B cell (primary cell): ENCODE data around the gene CAMK1D. TPM values are rescaled to one million over a fixed set of nuclear protein-coding genes. Genes with fewer than 3 reads are reported as not detected.

Experiments
- ATAC-seq: fragments of 200-7000 bp; cut with Tn5 transposase; one replicate; pipeline ENCODE4 v1.10.0; 2021; ENCODE audit warnings: low read depth, mild to moderate bottlenecking, moderate number of reproducible peaks, moderate library complexity
- CTCF ChIA-PET: fragments of 350-600 bp; sonication (Branson Sonifier 250); formaldehyde crosslinking; loops from one replicate; lab custom pipeline; 2021; ENCODE audit warnings: antibody characterized with exemption, inconsistent platforms; lab: Charles Lee
- POLR2A ChIA-PET: fragments of 350-600 bp; sonication (Branson Sonifier 250); formaldehyde crosslinking; loops from one replicate; lab custom pipeline; 2021; ENCODE audit warnings: antibody characterized with exemption; lab: Charles Lee
- DNase-seq: peaks from one replicate; pipeline ENCODE4 v3.0.0; 2013
- H2AFZ ChIP-seq: 2 replicates; pipeline ENCODE4 v1.6.1; 2012; ENCODE audit warnings: mild to moderate bottlenecking, low read depth, low read length; ENCODE audit not compliant: insufficient read depth, poor library complexity, severe bottlenecking
- H3K27ac ChIP-seq, 2 donors: 1 replicate in 1 of 2; 2 replicates in 1 of 2; pipeline ENCODE4 v1.5.1; 2012 to 2013; ENCODE audit warnings: low read length in 2 of 2, mild to moderate bottlenecking in 2 of 2, moderate library complexity in 1 of 2
- H3K27me3 ChIP-seq, 4 experiments: fragments of 200-600 bp in 1 of 4; sonication (generic) in 1 of 4; replicated peaks in 1 of 4; 1 replicate in 2 of 4; 2 replicates in 2 of 4; pipeline versions ENCODE4 v1.6.1 to v1.7.0; 2013 to 2016; ENCODE audit warnings: low read length in 3 of 4, mild to moderate bottlenecking in 2 of 4, mixed read lengths in 1 of 4, moderate library complexity in 1 of 4; ENCODE audit not compliant: insufficient read depth in 4 of 4, control insufficient read depth in 3 of 4; ENCODE audit errors: control extremely low read depth in 1 of 4
- H3K36me3 ChIP-seq, 2 experiments: replicated peaks in 1 of 2; 1 replicate in 1 of 2; 2 replicates in 1 of 2; pipeline versions ENCODE4 v1.6.1 to v1.7.1; 2013; ENCODE audit warnings: low read length in 1 of 2; ENCODE audit not compliant: insufficient read depth in 2 of 2, control insufficient read depth in 1 of 2; ENCODE audit errors: control extremely low read depth in 1 of 2, extremely low read depth in 1 of 2
- H3K4me1 ChIP-seq, 2 donors: fragments of 200-600 bp in 1 of 2; sonication (generic) in 1 of 2; 1 replicate in 1 of 2; 2 replicates in 1 of 2; pipeline versions ENCODE4 v1.5.1 to v1.6.1; 2013 to 2017; ENCODE audit warnings: low read length in 2 of 2; ENCODE audit not compliant: control insufficient read depth in 2 of 2, insufficient read depth in 2 of 2
- H3K4me2 ChIP-seq: replicated peaks from 2 replicates; pipeline ENCODE3; 2012; ENCODE audit warnings: mild to moderate bottlenecking, low read depth, low read length; ENCODE audit not compliant: poor library complexity, severe bottlenecking
- H3K4me3 ChIP-seq, 5 experiments: fragments of 200-600 bp in 1 of 5; sonication (generic) in 1 of 5; 1 replicate in 3 of 5; 2 replicates in 2 of 5; pipeline versions ENCODE4 v1.5.1 to v1.7.0; 2011 to 2016; ENCODE audit warnings: low read length in 4 of 5, mild to moderate bottlenecking in 4 of 5, low read depth in 2 of 5, control low read depth in 1 of 5, moderate library complexity in 1 of 5; ENCODE audit not compliant: insufficient read depth in 1 of 5; ENCODE audit errors: control extremely low read depth in 1 of 5, extremely low read depth in 1 of 5
- H3K79me2 ChIP-seq: fragments of 200-600 bp; sonication (generic); one replicate; pipeline ENCODE4 v1.6.0; 2016; ENCODE audit warnings: low read length; ENCODE audit not compliant: control insufficient read depth, insufficient read depth
- H3K9ac ChIP-seq: fragments of 200-600 bp; sonication (generic); 2 replicates; pipeline ENCODE4 v1.6.1; 2017; ENCODE audit warnings: mild to moderate bottlenecking, low read length, moderate library complexity
- H3K9me3 ChIP-seq, 3 donors: one replicate each; pipeline versions ENCODE4 v1.6.1 to v1.7.1; 2013; ENCODE audit warnings: low read length in 2 of 3; ENCODE audit not compliant: control insufficient read depth in 2 of 3, insufficient read depth in 1 of 3; ENCODE audit errors: control extremely low read depth in 1 of 3
- H4K20me1 ChIP-seq: 2 replicates; pipeline ENCODE4 v1.6.0; 2012; ENCODE audit warnings: mild to moderate bottlenecking, low read length; ENCODE audit not compliant: insufficient read depth, control insufficient read depth, poor library complexity, severe bottlenecking
- H3K27ac Mint-ChIP-seq: one replicate; pipeline ENCODE4 v1.8.0; 2021; ENCODE audit warnings: mixed read lengths
- H3K27me3 Mint-ChIP-seq: one replicate; pipeline ENCODE4 v1.8.0; 2021; ENCODE audit warnings: mixed read lengths
- H3K4me1 Mint-ChIP-seq: one replicate; pipeline ENCODE4 v1.8.0; 2021; ENCODE audit warnings: mixed read lengths
- H3K4me3 Mint-ChIP-seq: one replicate; pipeline ENCODE4 v1.8.0; 2021; ENCODE audit warnings: mixed read lengths
- H3K9me3 Mint-ChIP-seq: one replicate; pipeline ENCODE4 v1.8.0; 2022; ENCODE audit warnings: mixed read lengths; ENCODE audit not compliant: insufficient read depth
- EZH2 ChIP-seq: IDR thresholded peaks from 2 replicates; pipeline ENCODE4 v1.6.1; 2012; ENCODE audit warnings: borderline replicate concordance, low read depth, mild to moderate bottlenecking, moderate library complexity, low read length; ENCODE audit not compliant: insufficient read depth, poor library complexity, severe bottlenecking
- WGBS: methylation state at CpG from one replicate; pipeline ENCODE4 v1.1.5; 2013; ENCODE audit warnings: missing lambda C conversion rate; ENCODE audit not compliant: insufficient coverage; 5-methylcytosine and 5-hydroxymethylcytosine counted together
- intact Hi-C: fragments of 100-400 bp; cut with micrococcal nuclease; formaldehyde crosslinking; loops from one replicate; pipeline ENCODE4 v1.10.0; 2022
- polyA plus RNA-seq: library from polyadenylated mRNA; depleted of rRNA; stranded (reverse); fragments of >200 nt; gene quantifications from 2 replicates; pipeline ENCODE4 v1.2.3, GENCODE V29; 2012
- total RNA-seq, 2 donors: library from RNA; stranded (reverse); fragments of 120-200 nt in 1 of 2; gene quantifications; 1 replicate in 1 of 2; 2 replicates in 1 of 2; pipeline versions ENCODE4 v1.2.3 to v1.2.4, GENCODE V29; 2013 to 2022
- TF ChIP-seq, protein P1 (sequence below): fragments of 200-600 bp; IDR thresholded peaks from one replicate; pipeline ENCODE4 v1.8.0; 2022; ENCODE audit warnings: antibody characterized with exemption, mild to moderate bottlenecking

Gene CAMK1D
- total and polyA plus RNA-seq, 2 donors (not counting 1 experiment from before 2014, with no cell fraction given): 34.1 to 69.7 TPM

DNA sequence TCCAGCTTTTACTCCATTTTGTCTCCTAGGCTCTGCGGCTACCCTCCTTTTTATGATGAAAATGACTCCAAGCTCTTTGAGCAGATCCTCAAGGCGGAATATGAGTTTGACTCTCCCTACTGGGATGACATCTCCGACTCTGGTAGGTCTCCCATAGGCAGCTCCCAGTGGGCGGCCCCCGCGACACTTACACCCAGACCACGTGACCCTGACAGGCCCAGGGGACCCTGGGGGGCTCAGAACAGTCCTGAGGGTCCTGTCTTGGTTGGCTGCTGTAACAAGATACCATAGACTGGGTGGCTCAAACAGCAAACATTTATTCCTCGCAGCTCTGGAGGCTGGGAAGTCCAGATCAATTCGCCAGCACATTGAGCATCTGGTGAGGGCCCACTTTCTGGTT lies 464.8 kb downstream of the CAMK1D start:
- no peak overlapping the region for H3K27ac ChIP-seq
- H3K4me1 Mint-ChIP-seq: no peaks in the 10 kb centered on the region
- DNase-seq (no peak), ATAC-seq (no peak)
- no peak overlapping the region for H2AFZ ChIP-seq
- no peak overlapping the region for H3K4me3 Mint-ChIP-seq
- no peaks in the 10 kb centered on the region for H3K27me3 Mint-ChIP-seq
- H3K27ac Mint-ChIP-seq: no peak overlapping the region
- H3K36me3 ChIP-seq: peaks cover 11 to 72% of the 10 kb centered on the region in 2 experiments
- no peaks in the 10 kb centered on the region for H3K4me1 ChIP-seq
- H4K20me1 ChIP-seq: peaks cover 12% of the 10 kb centered on the region
- POLR2A ChIA-PET: no interaction called here
- intact Hi-C loops: no loop called here
- H3K9ac ChIP-seq: no peak overlapping the region
- H3K4me3 ChIP-seq: no peak overlapping the region
- TF ChIP-seq EZH2: no peak
- TF ChIP-seq, protein P1, sequence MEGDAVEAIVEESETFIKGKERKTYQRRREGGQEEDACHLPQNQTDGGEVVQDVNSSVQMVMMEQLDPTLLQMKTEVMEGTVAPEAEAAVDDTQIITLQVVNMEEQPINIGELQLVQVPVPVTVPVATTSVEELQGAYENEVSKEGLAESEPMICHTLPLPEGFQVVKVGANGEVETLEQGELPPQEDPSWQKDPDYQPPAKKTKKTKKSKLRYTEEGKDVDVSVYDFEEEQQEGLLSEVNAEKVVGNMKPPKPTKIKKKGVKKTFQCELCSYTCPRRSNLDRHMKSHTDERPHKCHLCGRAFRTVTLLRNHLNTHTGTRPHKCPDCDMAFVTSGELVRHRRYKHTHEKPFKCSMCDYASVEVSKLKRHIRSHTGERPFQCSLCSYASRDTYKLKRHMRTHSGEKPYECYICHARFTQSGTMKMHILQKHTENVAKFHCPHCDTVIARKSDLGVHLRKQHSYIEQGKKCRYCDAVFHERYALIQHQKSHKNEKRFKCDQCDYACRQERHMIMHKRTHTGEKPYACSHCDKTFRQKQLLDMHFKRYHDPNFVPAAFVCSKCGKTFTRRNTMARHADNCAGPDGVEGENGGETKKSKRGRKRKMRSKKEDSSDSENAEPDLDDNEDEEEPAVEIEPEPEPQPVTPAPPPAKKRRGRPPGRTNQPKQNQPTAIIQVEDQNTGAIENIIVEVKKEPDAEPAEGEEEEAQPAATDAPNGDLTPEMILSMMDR: no peak
- WGBS: 95% methylated on average over 9 of the region's 9 CpGs
- no peak overlapping the region for H3K4me2 ChIP-seq
- H3K27me3 ChIP-seq: no peaks in the 10 kb centered on the region
- peaks cover 0 to 16% (median 8%) of the 10 kb centered on the region in 3 donors for H3K9me3 ChIP-seq
- no peaks in the 10 kb centered on the region for H3K79me2 ChIP-seq
- peaks cover 3% of the 10 kb centered on the region for H3K9me3 Mint-ChIP-seq
- CTCF ChIA-PET: no interaction called here

DNA sequence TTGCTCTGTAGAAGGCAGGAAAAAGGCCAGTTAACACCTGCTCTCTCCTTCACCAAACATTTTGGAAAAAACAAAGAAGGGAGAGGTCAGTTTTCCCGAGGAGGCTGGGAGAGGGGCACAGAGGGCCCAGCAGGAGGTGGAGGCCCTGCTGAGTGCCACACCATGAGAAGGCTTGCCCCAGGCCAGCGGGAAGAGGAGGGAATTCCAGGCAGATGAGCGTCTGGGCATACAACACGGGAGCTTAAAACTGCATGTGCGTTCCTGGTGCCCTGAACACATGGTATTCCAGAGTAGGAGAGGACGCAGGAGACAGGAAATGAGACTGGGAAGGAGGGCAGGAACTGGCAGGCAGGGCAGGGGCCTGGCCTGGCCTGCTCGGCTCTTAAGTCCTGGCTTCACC lies 469.7 kb downstream of the CAMK1D start:
- H3K27me3 ChIP-seq: no peaks in the 10 kb centered on the region
- H3K9ac ChIP-seq: no peak overlapping the region
- ChIA-PET POLR2A (no interaction called here), CTCF (interaction anchor here (1.0 kb wide), 1 partner anchor 10 kb away, joined by 3 read pairs; no protein-coding TSS in a partner anchor)
- no peaks in the 10 kb centered on the region for H3K4me1 Mint-ChIP-seq
- 94% methylated on average over 7 of the region's 7 CpGs for WGBS
- no peak overlapping the region for H3K4me3 ChIP-seq
- TF ChIP-seq, protein P1: no peak
- TF ChIP-seq EZH2: no peak
- H3K4me3 Mint-ChIP-seq: no peak overlapping the region
- no peak overlapping the region for H3K27ac ChIP-seq
- H3K27ac Mint-ChIP-seq: no peak overlapping the region
- H3K27me3 Mint-ChIP-seq: no peaks in the 10 kb centered on the region
- peaks cover 10 to 75% of the 10 kb centered on the region in 2 experiments for H3K36me3 ChIP-seq
- peaks cover 9% of the 10 kb centered on the region for H4K20me1 ChIP-seq
- peaks cover 0 to 14% (median 5%) of the 10 kb centered on the region in 3 donors for H3K9me3 ChIP-seq
- intact Hi-C loops: no loop called here
- H3K79me2 ChIP-seq: no peaks in the 10 kb centered on the region
- H3K4me2 ChIP-seq: no peak overlapping the region
- ATAC-seq (no peak), DNase-seq (no peak)
- no peaks in the 10 kb centered on the region for H3K4me1 ChIP-seq
- H2AFZ ChIP-seq: no peak overlapping the region
- H3K9me3 Mint-ChIP-seq: no peaks in the 10 kb centered on the region
